ENCODE results near the gene HIKESHI. TPM values are rescaled to one million over a fixed set of nuclear protein-coding genes. Genes with fewer than 3 reads are reported as not detected.

HIKESHI gene, protein sequence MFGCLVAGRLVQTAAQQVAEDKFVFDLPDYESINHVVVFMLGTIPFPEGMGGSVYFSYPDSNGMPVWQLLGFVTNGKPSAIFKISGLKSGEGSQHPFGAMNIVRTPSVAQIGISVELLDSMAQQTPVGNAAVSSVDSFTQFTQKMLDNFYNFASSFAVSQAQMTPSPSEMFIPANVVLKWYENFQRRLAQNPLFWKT
- total RNA-seq = 39.7 and 59.0 TPM in 2 replicates

DNA sequence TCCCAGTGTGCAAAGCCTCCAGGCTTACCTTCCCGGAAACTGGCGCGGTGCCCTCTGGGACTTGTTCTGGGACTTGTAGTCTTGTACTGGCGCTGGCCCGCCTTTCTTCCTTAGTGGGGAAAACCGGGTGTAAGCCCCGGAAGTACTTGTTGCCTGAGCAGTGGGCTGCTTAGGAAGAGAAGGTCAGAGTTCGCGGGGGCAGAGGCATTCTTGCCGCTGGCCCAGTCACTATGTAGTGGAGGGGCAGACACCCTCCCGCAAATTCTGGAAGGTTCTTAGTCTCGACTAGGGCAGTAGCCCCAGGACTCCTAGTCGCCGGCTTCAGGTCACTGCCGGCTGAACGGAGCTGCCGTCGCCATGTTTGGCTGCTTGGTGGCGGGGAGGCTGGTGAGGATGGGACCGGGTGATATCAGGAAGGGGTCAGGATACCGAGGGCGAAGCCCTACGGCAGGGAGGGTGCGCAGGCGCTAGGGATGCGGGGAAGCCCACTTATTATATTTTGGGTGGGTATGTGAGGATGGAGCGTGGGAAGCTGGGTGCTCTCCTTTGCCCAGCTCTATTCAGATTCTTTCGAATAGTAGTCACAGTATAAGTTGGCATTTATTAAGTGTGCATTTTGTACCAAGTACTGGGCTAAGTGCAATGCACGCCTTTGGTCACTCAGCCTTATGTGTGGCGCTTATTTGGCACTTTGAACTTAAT is at the start of gene HIKESHI:
TSS of gene HIKESHI (plus strand) at position 149 of the 702 bp plus-strand sequence. CDS start at position 358, 209 bp downstream.

DNA sequence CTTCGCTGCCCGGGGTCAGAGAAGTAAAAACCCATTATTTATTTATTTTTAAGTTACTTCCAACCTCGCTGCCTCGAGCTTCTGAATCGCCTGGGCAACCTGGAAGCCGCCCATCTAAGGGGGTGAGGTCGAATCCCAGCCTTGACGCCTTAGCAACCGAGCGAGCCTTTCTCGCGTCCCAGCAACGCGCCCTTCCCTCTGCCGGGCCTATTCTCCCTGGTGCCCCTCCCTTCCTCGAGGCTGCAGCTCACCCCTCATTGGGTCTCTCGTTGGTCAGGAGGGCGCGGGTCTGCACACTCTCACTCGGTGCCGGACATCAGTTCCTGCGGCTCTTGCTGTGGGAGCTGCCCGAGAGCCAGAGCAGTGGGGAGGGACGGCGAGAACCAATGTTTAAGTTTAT is 72.5 kb downstream of the HIKESHI start, which contains the start of gene CCDC81:
TSS of gene CCDC81 (plus strand) at position 302 of the 400 bp plus-strand sequence. CDS start 277 bp downstream, outside the sequence.

Other genes starting within 250 kb of the HIKESHI start
- 108 and 145 TPM in 2 replicates for gene PICALM, start 233.2 kb upstream of the HIKESHI start, total RNA-seq
- 10.0 and 11.2 TPM in 2 replicates for gene EED, start 57.5 kb upstream of the HIKESHI start, total RNA-seq
- under 0.01 TPM in 1 of 2 replicates, not detected in the other for gene CCDC81, start 72.6 kb downstream of the HIKESHI start, total RNA-seq